ENCODE results near the gene FSCN2. TPM values are rescaled to one million over a fixed set of nuclear protein-coding genes. Genes with fewer than 3 reads are reported as not detected.

FSCN2 gene
- total RNA-seq, 6 experiments from 2014 or later = 0.71 to 1.4 (median 0.99) TPM

DNA sequence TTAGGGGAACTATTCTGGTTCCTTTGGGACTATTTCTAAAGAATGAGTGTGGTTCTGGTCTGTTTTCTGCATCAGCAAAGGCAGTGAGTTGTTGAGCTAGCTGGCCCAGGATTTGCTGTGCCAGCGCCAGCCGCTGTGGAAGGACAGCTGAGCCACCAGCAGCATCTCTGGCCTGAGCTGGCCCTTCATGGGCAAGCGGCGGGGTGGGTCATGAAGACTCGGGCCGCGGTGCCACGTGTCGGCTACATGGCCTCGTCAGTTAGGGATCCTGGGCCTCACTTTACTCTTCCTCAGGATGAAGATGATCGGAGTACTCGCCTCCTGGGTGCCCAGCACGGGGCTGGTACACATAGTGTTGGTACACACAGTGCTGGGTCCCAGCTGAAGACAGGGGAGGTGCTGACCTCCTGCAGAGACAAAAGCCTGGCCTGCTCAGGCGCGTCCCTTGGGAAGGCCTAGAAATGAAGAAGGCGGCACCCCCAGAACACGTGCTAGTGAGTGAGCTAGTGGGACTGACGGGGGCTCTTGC, 41.9 kb downstream of the FSCN2 start:
- DNase-seq = no peak
- Mint-ChIP-seq H3K4me3 (no peak overlapping the region), H3K27me3 (ENCODE audit: insufficient read depth) (peaks cover 3% of the 10 kb centered on the region), H3K27ac (no peak overlapping the region; the same call in 1 of the 2 replicates), H3K4me1 (ENCODE audit: low read depth) (peaks cover 53% of the 10 kb centered on the region), H3K36me3 (ENCODE audit: low read depth) (peaks cover 40% of the 10 kb centered on the region), H3K9me3 (no peaks in the 10 kb centered on the region)
- TF ChIP-seq CTCF (IDR thresholded peaks at IDR 0.05) = no peak

GRCh38 chr17:81570964-81571363, 42.8 kb downstream of the FSCN2 start:
- no peak overlapping the region for H3K4me3 Mint-ChIP-seq
- no peak for DNase-seq
- H3K36me3 Mint-ChIP-seq (ENCODE audit: low read depth) = peaks cover 37% of the 10 kb centered on the region
- H3K9me3 Mint-ChIP-seq = no peaks in the 10 kb centered on the region
- no peak for TF ChIP-seq CTCF (IDR thresholded peaks at IDR 0.05)
- H3K27ac Mint-ChIP-seq = no peak overlapping the region
- peaks cover 51% of the 10 kb centered on the region for H3K4me1 Mint-ChIP-seq (ENCODE audit: low read depth)
- peaks cover 3% of the 10 kb centered on the region for H3K27me3 Mint-ChIP-seq (ENCODE audit: insufficient read depth)

GRCh38 chr17:81572563-81573168, 44.5 kb downstream of the FSCN2 start:
- DNase-seq = no peak
- Mint-ChIP-seq H3K27me3 (ENCODE audit: insufficient read depth) (peaks cover 4% of the 10 kb centered on the region), H3K4me3 (no peak overlapping the region), H3K36me3 (ENCODE audit: low read depth) (peaks cover 50% of the 10 kb centered on the region), H3K9me3 (no peaks in the 10 kb centered on the region), H3K27ac (peak overlapping the region; percentile 16; the same call in 1 of the 2 replicates), H3K4me1 (ENCODE audit: low read depth) (peaks cover 51% of the 10 kb centered on the region)
- TF ChIP-seq CTCF (IDR thresholded peaks at IDR 0.05) = no peak

DNA sequence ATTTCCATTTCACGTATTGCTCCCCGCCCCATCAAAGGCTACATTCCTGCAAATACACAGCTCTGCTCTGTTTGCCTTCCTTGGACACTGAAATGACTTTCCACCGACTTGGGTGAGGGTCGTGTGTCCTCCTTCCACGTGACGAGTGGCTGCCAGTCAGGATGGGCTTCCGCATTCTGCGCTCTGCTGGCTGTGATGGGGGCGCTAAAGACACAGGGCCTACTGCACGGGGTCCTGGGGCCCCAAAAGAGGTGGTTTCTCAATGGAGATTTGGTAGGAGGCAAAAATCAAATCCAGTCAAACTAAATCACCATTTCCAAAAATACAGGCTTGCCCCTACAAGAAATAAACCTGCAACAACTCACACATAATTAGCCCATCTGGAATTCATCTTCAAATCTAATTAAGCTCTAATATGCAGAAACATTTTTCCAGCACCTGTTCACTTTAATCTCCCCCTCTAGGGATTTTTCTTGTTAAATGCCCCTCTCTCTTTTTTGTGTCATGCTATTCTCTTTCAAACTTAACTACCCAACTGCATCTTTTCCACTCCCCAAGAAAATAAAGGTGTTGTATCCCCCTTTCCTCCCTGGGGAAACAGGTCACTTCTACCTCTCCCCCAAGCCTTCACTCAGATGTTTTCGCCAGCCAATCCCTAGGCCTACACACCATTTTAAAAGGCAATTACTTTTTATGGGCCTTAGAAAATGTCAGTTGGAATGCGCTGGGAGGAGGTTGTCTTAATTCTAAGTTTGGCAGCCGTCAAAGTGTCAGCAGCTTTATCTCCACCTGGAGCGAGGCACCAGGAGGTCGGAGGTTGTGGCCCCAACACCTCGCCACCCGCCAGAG, 45.8 kb downstream of the FSCN2 start:
- Mint-ChIP-seq H3K4me3 (no peak overlapping the region), H3K27ac (peak overlapping the region; percentile 25; the same call in 1 of the 2 replicates), H3K36me3 (ENCODE audit: low read depth) (peaks cover 52% of the 10 kb centered on the region), H3K9me3 (no peaks in the 10 kb centered on the region), H3K27me3 (ENCODE audit: insufficient read depth) (peaks cover 2% of the 10 kb centered on the region), H3K4me1 (ENCODE audit: low read depth) (peaks cover 49% of the 10 kb centered on the region)
- no peak for TF ChIP-seq CTCF (IDR thresholded peaks at IDR 0.05)
- no peak for DNase-seq

GRCh38 chr17:81574643-81574956, 46.4 kb downstream of the FSCN2 start:
- peaks cover 53% of the 10 kb centered on the region for H3K4me1 Mint-ChIP-seq (ENCODE audit: low read depth)
- peaks cover 54% of the 10 kb centered on the region for H3K36me3 Mint-ChIP-seq (ENCODE audit: low read depth)
- H3K4me3 Mint-ChIP-seq = no peak overlapping the region
- no peak overlapping the region for H3K27ac Mint-ChIP-seq
- TF ChIP-seq CTCF (IDR thresholded peaks at IDR 0.05) = no peak
- peaks cover 6% of the 10 kb centered on the region for H3K27me3 Mint-ChIP-seq (ENCODE audit: insufficient read depth)
- H3K9me3 Mint-ChIP-seq = no peaks in the 10 kb centered on the region
- no peak for DNase-seq
